ENCODE data around the gene NSL1.
"Not testable (repeated sequence)": the region's sequence is repeated elsewhere in the genome, so short reads cannot be mapped to it uniquely, and the experiment has no call there.

NSL1 gene

DNA sequence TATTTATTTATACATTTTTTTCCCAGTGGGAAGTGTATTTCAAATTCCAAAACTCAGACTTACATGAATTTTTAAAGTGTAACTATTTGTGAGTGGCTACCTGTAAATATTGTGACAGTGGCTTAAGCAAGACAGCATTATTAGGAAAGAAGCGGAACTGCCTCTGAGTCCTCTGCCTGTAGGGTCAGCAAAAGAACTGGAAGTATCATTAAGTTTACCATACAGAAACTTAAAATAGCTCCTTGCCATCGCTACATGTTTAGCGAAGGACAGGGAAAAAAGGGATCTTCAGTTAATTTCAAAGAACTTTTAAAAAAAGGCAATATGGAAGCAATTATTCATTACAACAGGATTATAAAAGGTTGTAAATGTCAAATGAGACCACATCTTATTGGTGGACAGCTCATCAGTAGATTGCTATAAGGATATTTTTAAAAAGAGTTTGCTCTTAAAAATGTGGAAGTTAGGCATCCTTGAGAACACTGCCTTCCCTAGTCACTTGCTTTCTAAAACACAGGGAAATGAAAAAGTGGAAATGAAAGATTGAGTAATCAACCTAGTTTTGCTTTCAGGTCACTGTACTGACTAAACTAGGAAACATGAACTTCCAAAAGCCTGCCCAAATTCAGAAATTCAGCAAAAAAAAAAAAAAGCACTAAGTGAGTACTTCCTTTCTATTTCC lies 39.2 kb downstream of the NSL1 start:
- no peak for DNase-seq (ENCODE audit: low read depth in 4 of 4, low spot score in 1 of 4)

DNA sequence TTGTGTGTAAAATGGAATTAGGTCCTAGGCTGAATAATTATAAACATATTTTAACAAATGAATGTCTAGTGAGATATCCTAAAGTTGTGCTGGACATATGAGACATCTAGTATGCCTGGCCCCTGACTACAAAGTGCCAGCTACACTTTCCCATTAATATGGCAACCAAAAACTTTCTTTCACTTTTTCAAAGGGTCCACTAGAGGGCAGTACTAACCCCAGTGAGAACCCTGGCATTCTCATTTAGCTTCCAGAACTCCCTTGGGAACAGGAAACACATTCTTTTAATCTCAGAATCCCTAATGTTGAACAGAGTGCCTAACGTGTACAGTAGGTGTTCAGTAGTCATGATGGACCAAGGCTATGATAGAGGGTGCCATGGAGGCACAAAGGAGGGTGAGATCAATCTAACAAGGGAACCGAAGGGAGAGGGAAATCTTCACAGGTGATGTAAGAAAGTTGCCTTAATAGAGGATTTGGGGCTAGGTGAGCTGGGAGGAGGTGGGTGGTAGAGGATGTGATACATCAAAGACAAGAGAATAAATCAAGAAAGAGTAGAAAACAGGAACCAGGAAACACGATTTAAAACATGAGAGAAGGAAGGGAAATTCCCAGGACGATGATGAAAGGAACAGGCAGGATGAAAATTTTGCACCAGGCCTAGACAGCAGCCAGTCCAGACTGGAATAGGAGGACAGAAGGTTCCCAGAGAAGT lies 41.6 kb downstream of the NSL1 start:
- DNase-seq (ENCODE audit: low read depth in 4 of 4, low spot score in 1 of 4), result no peak

DNA sequence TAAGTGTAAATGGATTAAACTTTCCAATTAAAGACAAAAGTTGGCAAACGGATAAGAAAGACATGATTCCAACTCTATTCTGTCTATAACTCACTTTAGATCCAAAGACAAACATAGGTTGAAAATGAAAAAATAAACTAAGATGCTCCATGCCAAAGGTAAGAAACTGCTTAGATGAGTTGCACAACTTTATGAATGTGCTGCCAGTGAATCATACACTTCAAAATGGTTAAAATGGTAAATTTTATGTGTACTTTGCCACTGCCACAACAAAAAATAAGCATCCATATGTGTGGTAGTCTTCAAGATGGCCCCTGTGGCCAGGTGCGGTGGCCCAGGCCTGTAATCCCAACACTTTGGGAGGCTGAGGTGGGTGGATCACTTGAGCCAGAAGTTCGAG lies 45.0 kb downstream of the NSL1 start:
- no peak for DNase-seq (ENCODE audit: low read depth in 4 of 4, low spot score in 1 of 4)

DNA sequence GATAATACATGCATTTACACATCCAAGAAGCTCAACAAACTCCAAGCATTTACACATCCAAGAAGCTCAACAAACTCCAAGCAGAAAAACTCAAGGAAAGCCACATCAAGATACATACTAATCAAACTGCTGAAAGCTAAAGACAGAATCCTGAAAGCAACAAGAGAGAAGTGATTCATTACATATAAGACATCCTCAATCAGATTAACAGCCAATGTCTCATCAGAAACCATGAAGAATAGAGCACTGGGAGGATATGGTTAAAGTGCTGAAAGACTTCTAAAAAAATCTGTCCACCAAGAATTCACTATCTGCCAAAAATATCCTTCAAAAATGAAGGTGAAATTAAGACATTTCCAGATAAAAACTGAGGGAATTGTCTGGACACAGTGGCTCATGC lies 46.3 kb downstream of the NSL1 start:
- DNase-seq (ENCODE audit: low read depth in 4 of 4, low spot score in 1 of 4), result no peak

DNA sequence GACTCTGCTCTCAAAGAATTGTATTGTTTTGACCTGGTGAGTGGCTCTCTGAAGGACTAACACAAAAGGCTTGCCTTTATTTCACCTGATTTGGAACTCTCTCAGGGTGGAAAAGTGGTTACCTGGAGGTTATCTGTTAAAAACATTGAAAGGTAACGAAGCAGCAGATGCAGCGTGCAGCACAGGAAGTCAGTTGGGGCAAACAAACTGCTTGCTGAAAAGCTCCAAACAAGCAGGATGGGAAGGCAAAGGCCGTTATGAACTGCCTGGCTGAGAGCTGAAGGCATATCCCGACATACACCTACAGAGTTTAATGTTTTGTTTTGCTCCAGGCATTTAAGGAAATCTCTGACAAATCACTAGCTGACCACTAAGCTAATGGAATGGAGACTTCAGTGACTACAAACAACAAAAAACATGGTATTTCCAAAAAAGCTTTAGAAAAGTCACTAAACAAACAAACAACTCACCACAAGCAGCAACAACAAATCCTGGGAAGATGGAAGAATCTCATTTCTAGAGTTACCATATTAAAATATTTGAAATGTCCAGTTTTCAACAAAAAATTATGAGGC lies 47.6 kb downstream of the NSL1 start:
- no peak for DNase-seq (ENCODE audit: low read depth in 4 of 4, low spot score in 1 of 4)

DNA sequence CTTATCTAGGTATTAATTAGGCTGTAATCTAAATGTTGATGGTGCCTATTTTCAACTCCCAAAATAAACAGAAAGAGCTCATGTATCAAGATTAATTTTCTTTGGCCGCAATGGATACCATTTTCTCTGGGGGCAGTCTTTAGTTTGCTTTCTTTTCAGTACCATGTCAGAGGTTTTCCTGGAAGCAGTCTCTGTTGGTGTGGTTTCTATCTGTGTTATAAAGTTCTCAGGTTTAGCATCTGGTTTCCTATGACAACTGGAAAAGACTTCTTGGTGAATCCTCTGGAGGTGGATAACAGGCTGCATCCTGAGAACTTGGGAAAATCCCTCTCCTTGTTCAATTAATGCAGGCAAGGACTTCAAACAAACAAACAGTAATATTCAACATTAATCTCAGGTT lies 53.2 kb downstream of the NSL1 start:
- no peak for DNase-seq (ENCODE audit: low read depth in 4 of 4, low spot score in 1 of 4)

DNA sequence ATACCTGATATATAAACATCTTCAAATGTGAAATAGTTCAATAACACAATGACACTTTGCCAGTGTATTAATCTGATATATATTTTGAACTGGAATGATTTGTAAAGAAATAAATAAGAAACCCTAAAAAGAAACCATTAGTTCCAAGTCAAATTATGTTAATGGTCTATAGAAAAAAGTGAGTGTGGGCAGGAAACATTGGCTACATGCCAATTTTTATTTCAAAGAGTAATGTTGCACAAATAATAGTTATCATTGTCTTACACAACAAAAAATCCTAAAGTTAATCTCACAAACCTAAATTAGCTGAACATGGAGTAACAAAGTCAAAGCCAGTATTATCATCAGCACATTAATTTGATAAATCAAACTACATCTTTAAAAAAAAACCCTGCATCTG lies 54.0 kb downstream of the NSL1 start:
- no peak for DNase-seq (ENCODE audit: low read depth in 4 of 4, low spot score in 1 of 4)

DNA sequence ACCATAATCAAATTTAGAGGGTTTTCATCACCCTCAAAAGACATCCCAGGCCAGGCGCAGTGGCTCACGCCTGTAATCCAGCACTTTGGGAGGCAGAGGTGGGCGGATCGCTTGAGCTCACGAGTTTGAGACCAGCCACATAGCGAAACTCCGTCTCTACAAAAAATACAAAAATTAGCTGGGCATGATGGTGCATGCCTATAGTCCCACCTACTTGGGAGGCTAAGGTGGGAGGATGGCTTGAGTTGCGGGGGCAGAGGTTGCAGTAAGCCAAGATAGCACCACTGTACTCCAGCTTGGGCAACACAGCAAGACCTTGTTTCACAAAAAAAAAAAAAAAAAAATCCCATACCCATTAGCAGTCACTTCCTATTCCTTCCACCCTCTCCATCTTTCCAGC lies 58.5 kb downstream of the NSL1 start:
- no peak for DNase-seq (ENCODE audit: low read depth in 4 of 4, low spot score in 1 of 4)

DNA sequence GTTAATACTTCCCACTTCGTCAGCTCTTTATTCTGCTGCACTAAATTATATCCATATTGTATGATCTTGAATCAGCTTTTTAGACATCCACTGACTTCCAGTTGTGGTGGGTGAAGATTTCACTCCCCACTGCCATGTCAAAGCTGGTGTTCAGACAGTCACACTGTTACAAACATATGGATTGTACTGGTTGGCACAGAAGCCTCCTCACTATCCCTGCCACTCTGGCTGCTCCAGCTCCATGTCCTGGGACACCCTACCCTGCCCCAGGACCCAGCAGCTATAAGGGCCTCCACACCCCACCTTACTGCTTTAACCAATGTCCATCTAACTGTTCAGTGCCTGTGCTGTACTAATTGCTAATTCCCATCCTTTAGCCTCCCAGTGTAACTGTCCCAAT lies 59.9 kb downstream of the NSL1 start:
- no peak for DNase-seq (ENCODE audit: low read depth in 4 of 4, low spot score in 1 of 4)

DNA sequence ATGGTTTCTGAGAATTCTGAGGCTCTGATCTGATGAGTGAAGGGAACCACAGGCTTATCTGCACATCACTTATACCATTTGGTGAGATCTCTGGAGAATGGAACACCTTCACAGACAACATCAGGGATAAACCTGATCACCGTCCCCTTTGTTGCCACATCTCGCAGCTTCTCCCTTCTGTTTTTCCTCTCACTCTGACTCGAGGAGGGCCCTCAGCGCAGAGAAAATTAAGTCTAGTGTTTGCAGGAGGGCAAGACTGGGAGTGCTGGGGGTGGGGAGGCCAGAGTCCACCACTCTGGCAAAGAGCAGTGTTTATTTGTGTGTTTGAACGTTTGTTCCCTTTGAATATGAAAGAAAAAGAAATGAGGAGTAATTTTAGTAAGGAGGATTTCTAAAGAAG lies 63.0 kb downstream of the NSL1 start:
- no peak for DNase-seq (ENCODE audit: low read depth in 4 of 4, low spot score in 1 of 4)

DNA sequence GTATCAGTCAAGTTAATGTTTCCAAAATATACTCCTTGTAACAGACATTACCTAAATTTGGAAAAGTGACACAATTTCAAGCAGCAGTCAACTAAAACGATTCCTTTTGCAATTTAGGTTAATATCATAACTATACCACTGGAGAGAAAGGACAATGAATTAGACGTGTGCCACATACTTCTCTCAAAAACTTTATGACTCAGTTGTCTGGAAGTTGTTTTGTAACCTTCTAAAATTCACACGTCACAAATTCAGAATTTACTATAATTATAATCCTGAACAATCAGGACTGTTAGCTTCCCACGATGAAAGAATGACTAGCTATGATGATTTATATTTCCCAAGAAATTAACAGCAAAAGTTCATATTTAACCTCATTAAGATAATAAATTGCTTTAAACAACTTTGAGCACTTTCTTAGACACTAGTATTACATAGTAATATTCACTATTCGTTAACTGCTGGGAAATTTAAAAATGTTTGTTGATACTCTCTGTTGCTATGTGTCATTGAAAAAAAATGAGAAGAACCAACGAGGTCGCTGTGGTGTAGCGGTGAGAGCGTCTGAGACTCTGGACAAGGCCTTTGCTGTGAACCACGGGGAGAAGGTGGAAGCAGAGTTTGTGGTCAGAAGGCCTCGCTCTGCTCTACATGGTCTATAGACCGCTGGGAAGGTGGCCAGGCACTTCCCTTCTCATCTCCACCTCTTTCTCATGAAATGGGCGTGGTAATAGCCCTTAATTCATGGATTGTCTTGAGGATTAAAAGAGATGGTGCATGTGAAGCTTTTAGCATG lies 64.0 kb downstream of the NSL1 start:
- DNase-seq (ENCODE audit: low read depth in 4 of 4, low spot score in 1 of 4), result no peak

DNA sequence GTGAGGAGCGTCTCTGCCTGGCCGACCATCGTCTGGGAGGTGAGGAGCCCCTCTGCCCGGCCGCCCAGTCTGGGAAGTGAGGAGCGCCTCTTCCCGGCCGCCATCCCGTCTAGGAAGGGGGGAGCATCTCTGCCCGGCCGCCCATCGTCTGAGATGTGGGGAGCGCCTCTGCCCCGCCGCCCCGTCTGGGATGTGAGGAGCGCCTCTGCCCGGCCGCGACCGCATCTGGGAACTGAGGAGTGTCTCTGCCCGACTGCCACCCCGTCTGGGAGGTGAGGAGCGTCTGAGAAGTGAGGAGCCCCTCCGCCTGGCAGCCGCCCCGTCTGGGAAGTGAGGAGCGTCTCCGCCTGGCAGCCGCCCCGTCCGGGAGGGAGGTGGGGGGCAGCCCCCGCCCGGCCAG lies 66.9 kb downstream of the NSL1 start:
- DNase-seq (ENCODE audit: low read depth in 4 of 4, low spot score in 1 of 4), result not testable (repeated sequence)

DNA sequence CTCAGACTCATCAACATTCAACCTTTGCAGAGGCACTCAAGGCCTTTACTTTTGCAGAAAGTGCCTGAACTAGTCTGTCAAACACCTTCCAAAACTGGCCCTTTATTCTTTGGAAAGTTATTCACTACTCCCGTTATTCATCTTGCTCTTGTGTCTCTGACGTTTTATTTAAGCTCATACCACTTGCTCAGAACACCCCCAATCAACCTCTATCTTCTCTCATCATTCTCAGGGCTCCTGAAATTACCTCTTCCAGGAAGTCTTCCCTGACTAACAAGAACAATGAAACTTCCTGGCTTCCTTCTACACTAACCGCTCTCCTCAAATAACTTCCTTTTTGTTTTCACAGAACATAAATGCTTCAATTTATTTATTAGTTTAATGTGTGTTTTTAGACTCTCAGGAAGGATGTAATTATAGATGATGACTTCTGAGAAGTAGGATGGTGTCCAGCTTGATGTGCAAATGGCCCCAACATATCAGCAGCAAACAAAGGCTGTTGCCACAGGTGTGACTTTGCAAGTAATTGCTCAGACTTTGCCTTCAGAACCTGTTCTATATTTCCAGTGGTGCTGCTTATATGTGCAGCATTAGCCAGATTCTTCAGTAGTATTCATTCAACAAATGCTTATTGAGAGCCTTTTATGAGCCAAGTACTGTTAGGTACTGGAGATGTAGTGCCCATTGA lies 69.2 kb downstream of the NSL1 start:
- DNase-seq (ENCODE audit: low read depth in 4 of 4, low spot score in 1 of 4), result no peak

DNA sequence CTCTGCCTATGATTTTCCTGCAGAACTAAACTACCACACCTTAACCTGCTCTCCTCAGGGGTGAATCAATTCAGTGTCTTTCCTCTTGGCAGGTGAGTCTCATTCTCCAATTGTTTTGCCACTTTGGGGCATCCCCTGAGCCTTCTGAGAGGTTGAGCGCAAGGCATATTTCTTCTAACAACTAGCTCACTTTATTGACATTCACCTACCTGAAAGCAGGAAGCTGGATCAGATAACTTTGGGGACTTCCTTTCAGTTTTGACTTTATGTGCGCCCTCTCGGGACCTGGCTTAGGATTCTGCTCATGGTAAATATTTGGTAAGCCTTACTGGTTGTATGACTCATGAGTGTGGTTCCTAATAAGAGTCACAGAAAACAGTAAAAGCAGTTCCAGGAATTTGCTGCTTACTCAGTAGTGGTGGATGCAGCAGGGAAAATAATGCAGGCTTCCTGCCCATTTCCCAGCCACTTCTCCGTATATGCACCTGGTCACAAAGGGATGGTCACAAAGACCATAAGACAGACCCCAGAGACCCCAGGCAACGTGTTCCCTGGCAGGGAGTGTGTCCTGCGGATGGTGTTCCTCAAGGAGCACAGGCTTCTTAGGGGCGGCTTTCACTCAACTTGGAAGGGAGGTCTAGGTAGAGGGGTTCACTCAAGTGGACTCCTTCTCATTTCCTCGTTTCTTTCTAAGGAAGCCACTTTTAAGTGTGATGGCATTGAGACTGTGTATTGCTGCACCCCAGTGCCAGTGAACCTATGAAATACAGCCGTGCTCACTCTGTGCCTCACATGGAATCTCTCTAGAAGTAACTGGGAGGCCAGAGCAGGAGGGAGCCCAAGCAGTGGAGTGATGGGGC lies 70.0 kb downstream of the NSL1 start:
- no peak for DNase-seq (ENCODE audit: low read depth in 4 of 4, low spot score in 1 of 4)

DNA sequence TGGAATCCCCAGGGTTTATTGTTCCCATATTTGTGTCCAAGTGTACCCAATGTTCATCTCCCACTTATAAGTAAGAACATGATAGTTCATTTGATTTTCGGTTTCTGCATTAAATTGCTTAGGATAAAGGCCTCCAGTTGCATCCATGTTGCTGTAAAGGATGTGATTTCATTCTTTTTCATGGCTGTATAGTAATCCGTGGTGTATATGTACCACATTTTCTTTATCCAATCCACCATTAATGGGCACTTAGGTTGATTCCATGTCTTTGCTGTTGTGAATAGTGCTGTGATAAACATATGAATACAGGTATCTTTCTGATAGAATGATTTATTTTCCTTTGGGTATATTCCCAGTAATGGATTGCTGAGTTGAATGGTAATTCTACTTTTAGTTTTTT lies 71.9 kb downstream of the NSL1 start:
- DNase-seq (ENCODE audit: low read depth in 4 of 4, low spot score in 1 of 4), result no peak

DNA sequence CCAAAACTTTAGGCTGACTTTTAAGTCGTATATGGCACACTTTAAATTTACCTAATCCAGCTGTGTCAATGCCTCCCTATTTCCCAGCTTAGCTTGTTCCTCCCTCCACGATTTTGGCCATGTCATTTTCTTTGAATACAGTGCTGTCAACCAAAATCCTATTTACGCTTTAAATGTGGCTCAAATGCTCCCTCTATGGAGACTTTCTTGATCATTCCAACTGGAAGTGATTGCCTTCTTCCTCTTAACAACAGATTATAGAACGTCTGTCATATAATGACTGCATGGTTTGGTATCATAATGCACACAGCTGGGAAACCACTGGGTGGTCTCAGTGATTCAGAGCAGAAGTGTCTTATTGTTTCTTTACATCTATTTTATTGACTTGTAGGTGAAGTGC lies 73.1 kb downstream of the NSL1 start:
- no peak for DNase-seq (ENCODE audit: low read depth in 4 of 4, low spot score in 1 of 4)

DNA sequence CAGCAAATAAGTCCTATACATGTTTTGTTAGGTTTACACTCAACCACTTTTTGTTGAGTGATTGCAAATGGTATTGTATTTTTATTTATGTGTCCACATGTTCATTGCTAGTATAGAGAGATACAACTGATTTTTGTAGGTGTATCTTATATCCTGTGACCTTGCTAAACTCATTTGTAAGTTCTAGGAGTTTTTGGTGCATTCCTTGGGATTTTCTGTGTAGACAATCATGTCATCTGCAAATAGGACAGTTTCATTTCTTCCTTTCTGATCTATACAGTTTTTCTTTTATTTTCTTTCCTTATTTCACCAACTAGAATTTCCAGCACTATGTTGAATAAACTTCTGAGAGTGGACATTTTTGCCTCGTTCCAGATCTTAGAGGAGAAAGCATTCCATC lies 75.4 kb downstream of the NSL1 start:
- DNase-seq (ENCODE audit: low read depth in 4 of 4, low spot score in 1 of 4), result no peak

DNA sequence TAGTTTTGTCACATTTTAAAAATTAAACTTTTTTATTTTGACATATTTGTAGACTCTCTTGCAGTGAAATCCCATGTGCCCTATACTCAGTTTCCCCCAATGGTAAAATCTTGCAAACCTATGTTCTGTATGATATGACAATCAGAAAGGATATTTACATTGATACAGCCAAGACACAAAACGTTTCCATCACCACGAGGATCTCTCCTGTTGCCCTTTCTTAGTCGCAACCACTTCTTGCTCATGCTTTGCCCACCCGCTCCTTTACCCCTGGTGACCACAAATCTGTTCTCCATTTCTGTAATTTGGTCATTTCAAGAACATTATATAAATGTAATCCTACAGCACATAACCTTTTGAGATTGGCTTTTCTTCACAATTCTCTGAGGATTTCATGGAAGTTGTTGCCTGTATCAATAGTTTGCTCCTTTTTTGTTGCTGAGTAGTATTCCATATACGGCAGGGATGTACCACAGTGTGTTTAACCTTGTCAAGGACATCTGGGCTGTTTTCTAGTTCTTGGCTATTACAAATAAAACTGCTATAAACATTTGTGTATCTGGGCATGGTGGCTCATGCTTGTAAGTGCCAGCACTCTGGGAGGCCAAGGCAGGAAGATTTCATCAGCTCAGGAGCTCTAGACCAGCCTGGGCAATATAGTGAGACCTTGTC lies 78.0 kb downstream of the NSL1 start:
- DNase-seq (ENCODE audit: low read depth in 4 of 4, low spot score in 1 of 4), result no peak

DNA sequence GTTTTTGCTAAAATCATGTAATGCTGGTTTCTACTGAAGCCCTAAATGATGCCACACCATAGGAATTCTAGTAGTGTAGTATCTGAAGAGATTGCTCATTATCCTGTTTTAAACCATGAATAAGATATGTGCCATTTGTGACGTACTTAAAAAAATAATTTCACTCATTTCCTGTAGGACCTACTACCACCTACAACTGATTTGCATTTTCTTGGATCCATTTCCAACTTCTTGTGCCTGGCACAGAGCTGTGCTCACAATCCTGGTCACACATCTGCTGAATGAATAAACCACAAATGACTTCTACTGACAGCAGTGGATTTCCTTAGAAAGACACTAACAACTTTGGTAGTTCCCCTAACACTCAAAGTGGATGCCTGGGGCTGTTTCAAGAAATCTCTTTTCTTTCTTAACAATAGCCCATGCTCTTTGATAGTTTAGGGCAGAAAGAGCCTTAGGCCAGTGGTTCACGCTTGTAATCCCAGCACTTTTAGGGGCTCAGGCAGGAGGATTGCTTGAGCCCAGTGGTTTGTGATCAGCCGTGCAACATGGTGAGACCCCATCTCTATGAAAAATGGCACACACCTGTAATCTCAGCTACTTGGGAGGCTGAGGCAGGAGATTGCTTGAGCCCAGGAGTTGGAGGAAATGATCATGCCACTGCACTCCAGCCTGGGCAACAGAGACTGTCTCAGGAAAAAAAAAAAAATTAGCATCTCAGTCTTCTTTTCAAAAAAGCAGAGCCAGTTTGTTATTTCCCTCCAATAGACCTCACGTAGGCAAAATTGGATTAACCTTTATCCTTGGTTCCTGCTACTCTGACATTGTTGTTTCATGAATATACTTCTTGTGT lies 78.9 kb downstream of the NSL1 start:
- DNase-seq (ENCODE audit: low read depth in 4 of 4, low spot score in 1 of 4), result no peak
